ENCODE data around the gene ZDHHC8. TPM values are rescaled to one million over a fixed set of nuclear protein-coding genes. Genes with fewer than 3 reads are reported as not detected.

Gene ZDHHC8
- total RNA-seq, 4 donors from 2014 or later, result 14.7 to 56.5 (median 17.1) TPM

DNA sequence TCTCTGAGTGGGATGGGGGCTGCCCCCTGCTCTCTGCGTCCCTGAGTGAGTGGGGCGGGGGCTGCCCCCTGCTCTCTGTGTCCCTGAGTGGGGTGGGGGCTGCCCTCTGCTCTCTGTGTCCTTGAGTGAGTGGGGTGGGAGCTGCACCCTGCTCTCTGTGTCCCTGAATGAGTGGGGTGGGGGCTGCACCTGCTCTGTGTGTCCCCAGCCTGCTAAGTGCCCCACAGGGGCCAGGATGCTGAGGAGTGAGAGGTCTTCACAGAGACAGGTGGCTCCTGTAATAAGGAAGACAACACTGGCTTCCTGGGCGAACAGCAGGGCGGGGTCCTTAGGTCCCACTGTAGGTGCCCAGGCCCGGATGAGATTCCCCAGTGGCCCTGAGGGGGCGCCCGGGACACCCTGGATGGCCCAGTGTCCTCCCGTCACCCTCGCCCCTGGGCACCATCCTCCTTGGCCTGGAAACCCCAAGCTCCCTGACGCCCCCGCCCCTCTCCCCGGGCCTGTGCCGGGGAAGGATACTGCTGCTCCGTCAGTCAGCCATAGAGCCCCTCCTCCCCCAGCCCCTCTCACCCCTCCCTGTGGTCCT, 23.1 kb downstream of the ZDHHC8 start:
- peaks cover 0 to 7% (median 0%) of the 10 kb centered on the region in 4 donors for H3K4me1 ChIP-seq
- no peak overlapping the region for H3K4me3 ChIP-seq
- peaks cover 27% of the 10 kb centered on the region for H3K27me3 ChIP-seq
- no peak for DNase-seq
- TF ChIP-seq CTCF (IDR thresholded peaks at IDR 0.05) (peak in 2 of 5 experiments; percentile 11 to 26), POLR2A (IDR thresholded peaks at IDR 0.05) (no peak)
- H3K27ac ChIP-seq, result no peak overlapping the region
- intact Hi-C loops (cut with DNase I; ENCODE audit: low total_unique reads), result loop anchor here (5.0 kb wide), 1 partner anchor 113 kb away; the partner anchor contains the start of gene RTN4R
- no peaks in the 10 kb centered on the region for H3K9me3 ChIP-seq
- in situ Hi-C loops (cut with MboI; ENCODE audit: low pct_ligation_motif_present in 1 of 4, low pct_unique_long_range_greater_than_20kb in 1 of 4, low sequenced_read_pairs in 3 of 4), result loop anchor here (5.0 to 25.0 kb wide), 4 partner anchors 128 to 483 kb away; no protein-coding TSS in a partner anchor
- no peaks in the 10 kb centered on the region for H3K36me3 ChIP-seq
- 38% methylated on average over 14 of the region's 14 CpGs; no CpG with 5 or more reads in 1 of the 2 donors for WGBS, 2 donors (ENCODE audit: low coverage in 1 of 2)

- no peak for TF ChIP-seq POLR2A (IDR thresholded peaks at IDR 0.05)
- TF ChIP-seq CTCF (IDR thresholded peaks at IDR 0.05), result no peak
- no peak for TF ChIP-seq EP300 (IDR thresholded peaks at IDR 0.05; ENCODE audit: low read depth)
- TF ChIP-seq POLR2AphosphoS5 (IDR thresholded peaks at IDR 0.05), result no peak
- Histone ChIP-seq H3K27ac (no peak overlapping the region), H3K4me3 (no peak overlapping the region), H3K4me1 (peaks cover 0 to 7% (median 0%) of the 10 kb centered on the region in 4 donors), H3K36me3 (no peaks in the 10 kb centered on the region), H3K9me3 (no peaks in the 10 kb centered on the region), H3K27me3 (peaks cover 27% of the 10 kb centered on the region)
- intact Hi-C loops (cut with DNase I; ENCODE audit: low total_unique reads) (loop anchor here (5.0 kb wide), 1 partner anchor 112 kb away; the partner anchor contains the start of gene RTN4R), in situ Hi-C loops (cut with MboI; ENCODE audit: low pct_ligation_motif_present in 1 of 4, low pct_unique_long_range_greater_than_20kb in 1 of 4, low sequenced_read_pairs in 3 of 4) (loop anchor here (5.0 to 25.0 kb wide), 4 partner anchors 127 to 482 kb away; no protein-coding TSS in a partner anchor)
- 50% methylated on average over 30 of the region's 30 CpGs; no CpG with 5 or more reads in 1 of the 2 donors for WGBS, 2 donors (ENCODE audit: low coverage in 1 of 2)
- DNase-seq, result no peak
Measured at GRCh38 chr22:20155330-20156041, 23.9 kb downstream of the ZDHHC8 start.

DNA sequence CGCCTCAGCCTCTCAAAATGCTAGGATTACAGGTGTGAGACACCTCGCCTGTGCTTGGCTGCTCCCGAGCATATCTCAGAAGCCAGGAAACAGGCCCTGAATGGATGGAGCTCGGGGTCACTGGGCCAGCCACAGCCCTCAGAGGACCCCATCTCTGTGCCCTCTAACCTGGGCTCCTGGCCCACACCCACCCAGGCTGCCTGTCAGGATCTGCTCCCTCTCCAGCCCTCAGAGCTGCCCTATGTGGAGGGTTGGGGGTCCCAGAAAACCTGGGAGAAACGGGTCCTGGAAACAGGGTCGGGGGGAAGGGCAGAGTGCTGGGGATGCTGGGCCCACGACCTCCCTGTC, 24.4 kb downstream of the ZDHHC8 start:
- H3K9me3 ChIP-seq, result no peaks in the 10 kb centered on the region
- DNase-seq, result no peak
- 48% methylated on average over 6 of the region's 7 CpGs; no CpG with 5 or more reads in 1 of the 2 donors for WGBS, 2 donors (ENCODE audit: low coverage in 1 of 2)
- TF ChIP-seq EP300 (IDR thresholded peaks at IDR 0.05; ENCODE audit: low read depth) (no peak), POLR2A (IDR thresholded peaks at IDR 0.05) (no peak), POLR2AphosphoS5 (IDR thresholded peaks at IDR 0.05) (no peak), CTCF (IDR thresholded peaks at IDR 0.05) (no peak)
- H3K4me3 ChIP-seq, result no peak overlapping the region
- H3K27ac ChIP-seq, result no peak overlapping the region
- peaks cover 0 to 7% (median 0%) of the 10 kb centered on the region in 4 donors for H3K4me1 ChIP-seq
- H3K36me3 ChIP-seq, result no peaks in the 10 kb centered on the region
- H3K27me3 ChIP-seq, result peaks cover 27% of the 10 kb centered on the region
- in situ Hi-C loops (cut with MboI; ENCODE audit: low pct_ligation_motif_present in 1 of 4, low pct_unique_long_range_greater_than_20kb in 1 of 4, low sequenced_read_pairs in 3 of 4) (loop anchor here (5.0 to 25.0 kb wide), 4 partner anchors 126 to 481 kb away; no protein-coding TSS in a partner anchor), intact Hi-C loops (cut with DNase I; ENCODE audit: low total_unique reads) (loop anchor here (5.0 kb wide), 1 partner anchor 111 kb away; the partner anchor contains the start of gene RTN4R)
